ENCODE data around the gene AMZ2. TPM values are rescaled to one million over a fixed set of nuclear protein-coding genes. Genes with fewer than 3 reads are reported as not detected.

The AMZ2 gene
- total and polyA plus RNA-seq, 2 of the 8 experiments (the other 6 are each of a cell fraction or from before 2014, with no cell fraction given): 49.5 to 71.0 TPM

GRCh38 chr17:68204736-68205135 is 43.1 kb upstream of the AMZ2 start:
- H4K20me1 ChIP-seq (replicated peaks in 1 of 2; ENCODE audit: control insufficient read depth in 1 of 2, insufficient read depth in 2 of 2, low read length in 2 of 2): peaks cover 0 to 5% of the 10 kb centered on the region in 2 experiments
- peak overlapping the region; percentile 37 to 63 for H3K4me2 ChIP-seq (ENCODE audit: insufficient read depth in 1 of 2, low read depth in 2 of 2, low read length in 2 of 2)
- DNase-seq (ENCODE audit: low read depth in 1 of 2, low spot score in 2 of 2) (no peak), FAIRE-seq (no peak)
- H3K9ac ChIP-seq (replicated peaks in 1 of 4; ENCODE audit: extremely low read depth in 1 of 4, low read depth in 3 of 4, low read length in 3 of 4): no peak overlapping the region
- ChIA-PET CTCF (ENCODE audit: partially characterized antibody) (interaction anchor here (0.6 to 3.0 kb wide), 15 partner anchors 9 to 292 kb away, joined by 3 to 22 read pairs (median 3); no protein-coding TSS in a partner anchor), POLR2A (ENCODE audit: partially characterized antibody) (interaction anchor here (0.8 kb wide), 1 partner anchor 8 kb away, joined by 5 read pairs; no protein-coding TSS in a partner anchor)
- H4K91ac ChIP-seq (replicated peaks; ENCODE audit: insufficient read length, low read length): no peak overlapping the region
- H2BK20ac ChIP-seq (ENCODE audit: low read length): no peak overlapping the region
- no peak overlapping the region for H2BK5ac ChIP-seq (ENCODE audit: low read depth, low read length)
- H3K4ac ChIP-seq (replicated peaks; ENCODE audit: insufficient read length, low read depth, low read length): no peak overlapping the region
- H4K8ac ChIP-seq (ENCODE audit: extremely low read depth, insufficient read depth, low read length): no peak overlapping the region
- peaks cover 0 to 12% of the 10 kb centered on the region in 2 experiments; a peak in 2 of 4 replicates for H3K79me2 ChIP-seq (ENCODE audit: control insufficient read depth in 1 of 2, insufficient read depth in 2 of 2, low read length in 2 of 2)
- WGBS, 2 experiments (ENCODE audit: extremely low coverage in 1 of 2, insufficient coverage in 1 of 2, insufficient read length in 1 of 2, insufficient replicate concordance in 2 of 2, low coverage in 1 of 2, low lambda C conversion rate in 2 of 2, missing lambda C conversion rate in 1 of 2): 11% methylated on average over 11 of the region's 22 CpGs; no CpG with 5 or more reads in 1 of the 2 experiments
- H3K14ac ChIP-seq (ENCODE audit: insufficient read length): no peak overlapping the region
- H2BK120ac ChIP-seq (replicated peaks; ENCODE audit: low read depth, low read length): no peak overlapping the region
- no peak for TF ChIP-seq CBX5 (IDR thresholded peaks at IDR 0.05; ENCODE audit: low read depth, low read length)
- TF ChIP-seq SUZ12 (IDR thresholded peaks at IDR 0.05; ENCODE audit: low read length): 0 out of 2 replicates have a peak, but pooled peaks have one; percentile 20
- peaks cover 10 to 47% (median 31%) of the 10 kb centered on the region in 4 experiments for H3K27me3 ChIP-seq (replicated peaks in 1 of 4; ENCODE audit: control insufficient read depth in 3 of 4, extremely low read depth in 1 of 4, insufficient read depth in 3 of 4, low read length in 3 of 4)
- H3K23me2 ChIP-seq (ENCODE audit: low read depth, low read length): peaks cover 6% of the 10 kb centered on the region
- H3K4me3 ChIP-seq (ENCODE audit: extremely low read depth in 1 of 4, insufficient read depth in 2 of 4, low read depth in 3 of 4, low read length in 4 of 4): peak overlapping the region; percentile 46 to 85 (median 64)
- no peak overlapping the region for H3K56ac ChIP-seq (replicated peaks; ENCODE audit: insufficient read length, low read depth, low read length)
- no peak overlapping the region for H3K23ac ChIP-seq (ENCODE audit: insufficient read length)
- H2BK12ac ChIP-seq (ENCODE audit: low read depth, low read length): no peak overlapping the region
- H2AK5ac ChIP-seq (ENCODE audit: low read depth, low read length): no peak overlapping the region
- H3K18ac ChIP-seq (ENCODE audit: extremely low read depth, low read length): no peak overlapping the region
- no peak overlapping the region for H2AFZ ChIP-seq (ENCODE audit: low read length)
- H4K5ac ChIP-seq (ENCODE audit: insufficient read length, low read depth, low read length): no peak overlapping the region
- peaks cover 0 to 3% of the 10 kb centered on the region in 2 experiments; a peak in 1 of 4 replicates for H3K9me3 ChIP-seq (ENCODE audit: insufficient read depth in 2 of 2, low read depth in 1 of 2, low read length in 1 of 2)
- H3K79me1 ChIP-seq (ENCODE audit: low read depth, low read length): no peaks in the 10 kb centered on the region
- H3K27ac ChIP-seq (ENCODE audit: low read depth, low read length): no peak overlapping the region
- peaks cover 2 to 14% (median 7%) of the 10 kb centered on the region in 4 experiments; a peak in 6 of 7 replicates for H3K4me1 ChIP-seq (replicated peaks in 1 of 4; ENCODE audit: control insufficient read depth in 3 of 4, insufficient read depth in 4 of 4, low read length in 3 of 4)
- H3K36me3 ChIP-seq (ENCODE audit: control insufficient read depth in 2 of 4, insufficient read depth in 4 of 4, low read length in 3 of 4): no peaks in the 10 kb centered on the region; a peak in 2 of 8 replicates
- no peak overlapping the region for H2BK15ac ChIP-seq (ENCODE audit: low read length)

All from H1 (cell line).